ENCODE data around the gene ERP29. TPM values are rescaled to one million over a fixed set of nuclear protein-coding genes. Genes with fewer than 3 reads are reported as not detected.
A peak's percentile ranks its signal among the peaks of the same experiment; 100 is the strongest.

The ERP29 gene
- 313 TPM for polyA plus RNA-seq (2012; ENCODE audit: insufficient read length, low read depth)

GRCh38 chr12:112012775-112013600 is at the start of gene ERP29, which contains the start of gene TMEM116:
Gene ERP29 (plus strand): TSS chr12:112013426. CDS start chr12:112013466, 40 bp downstream.
Gene TMEM116 (minus strand): TSS chr12:112013165. CDS start chr12:112005270, 7,895 bp downstream.
- TF ChIP-seq TAF1 (IDR thresholded peaks at IDR 0.05; ENCODE audit: borderline replicate concordance, insufficient read depth, low read length) (peak; percentile 87; the same call in 1 of the 2 replicates), POLR2AphosphoS5 (IDR thresholded peaks at IDR 0.05; ENCODE audit: low read depth, low read length) (peak; percentile 97), FOXP2 (optimal IDR thresholded peaks at IDR 0.05; ENCODE audit: borderline replicate concordance, extremely low read depth, extremely low read length, insufficient read depth) (no peak), REST (IDR thresholded peaks at IDR 0.05; ENCODE audit: insufficient read depth in 1 of 2, low read depth in 2 of 2, low read length in 2 of 2) (0 out of 4 replicates have a peak, but pooled peaks of 1 of the 2 experiments have one; percentile 16), SIN3A (IDR thresholded peaks at IDR 0.05; ENCODE audit: borderline replicate concordance, insufficient read depth, low read length) (0 out of 2 replicates have a peak, but pooled peaks have one; percentile 34)

GRCh38 chr12:111964935-111965334 is 48.3 kb upstream of the ERP29 start:
- TF ChIP-seq SIN3A (IDR thresholded peaks at IDR 0.05; ENCODE audit: borderline replicate concordance, insufficient read depth, low read length), result no peak
- TF ChIP-seq TAF1 (IDR thresholded peaks at IDR 0.05; ENCODE audit: borderline replicate concordance, insufficient read depth, low read length), result no peak
- no peak for TF ChIP-seq FOXP2 (optimal IDR thresholded peaks at IDR 0.05; ENCODE audit: borderline replicate concordance, extremely low read depth, extremely low read length, insufficient read depth)
- no peak for TF ChIP-seq POLR2AphosphoS5 (IDR thresholded peaks at IDR 0.05; ENCODE audit: low read depth, low read length)
- TF ChIP-seq REST (IDR thresholded peaks at IDR 0.05; ENCODE audit: insufficient read depth in 1 of 2, low read depth in 2 of 2, low read length in 2 of 2), result no peak

GRCh38 chr12:111971800-111972199 is 41.4 kb upstream of the ERP29 start:
- no peak for TF ChIP-seq POLR2AphosphoS5 (IDR thresholded peaks at IDR 0.05; ENCODE audit: low read depth, low read length)
- no peak for TF ChIP-seq SIN3A (IDR thresholded peaks at IDR 0.05; ENCODE audit: borderline replicate concordance, insufficient read depth, low read length)
- TF ChIP-seq FOXP2 (optimal IDR thresholded peaks at IDR 0.05; ENCODE audit: borderline replicate concordance, extremely low read depth, extremely low read length, insufficient read depth), result no peak
- TF ChIP-seq REST (IDR thresholded peaks at IDR 0.05; ENCODE audit: insufficient read depth in 1 of 2, low read depth in 2 of 2, low read length in 2 of 2), result no peak
- TF ChIP-seq TAF1 (IDR thresholded peaks at IDR 0.05; ENCODE audit: borderline replicate concordance, insufficient read depth, low read length), result no peak

GRCh38 chr12:111975161-111975931 is 37.9 kb upstream of the ERP29 start:
- TF ChIP-seq POLR2AphosphoS5 (IDR thresholded peaks at IDR 0.05; ENCODE audit: low read depth, low read length) (no peak), FOXP2 (optimal IDR thresholded peaks at IDR 0.05; ENCODE audit: borderline replicate concordance, extremely low read depth, extremely low read length, insufficient read depth) (no peak), SIN3A (IDR thresholded peaks at IDR 0.05; ENCODE audit: borderline replicate concordance, insufficient read depth, low read length) (no peak), REST (IDR thresholded peaks at IDR 0.05; ENCODE audit: insufficient read depth in 1 of 2, low read depth in 2 of 2, low read length in 2 of 2) (no peak), TAF1 (IDR thresholded peaks at IDR 0.05; ENCODE audit: borderline replicate concordance, insufficient read depth, low read length) (no peak)

Measured in PFSK-1 (cell line).